NT2/D1 (cell line): ENCODE results near the gene DICER1.

Experiments
- SUZ12 ChIP-seq: IDR thresholded peaks from 2 replicates; pipeline ENCODE4 v1.6.1; 2011; ENCODE audit not compliant: insufficient read length, insufficient read depth; ENCODE audit errors: extremely low read depth
- YY1 ChIP-seq: IDR thresholded peaks from 2 replicates; pipeline ENCODE4 v1.6.1; 2011; ENCODE audit not compliant: insufficient read length, insufficient read depth
- ZNF274 ChIP-seq: IDR thresholded peaks from 2 replicates; pipeline ENCODE4 v1.6.1; 2011; ENCODE audit warnings: mild to moderate bottlenecking, low read depth, low read length

DNA sequence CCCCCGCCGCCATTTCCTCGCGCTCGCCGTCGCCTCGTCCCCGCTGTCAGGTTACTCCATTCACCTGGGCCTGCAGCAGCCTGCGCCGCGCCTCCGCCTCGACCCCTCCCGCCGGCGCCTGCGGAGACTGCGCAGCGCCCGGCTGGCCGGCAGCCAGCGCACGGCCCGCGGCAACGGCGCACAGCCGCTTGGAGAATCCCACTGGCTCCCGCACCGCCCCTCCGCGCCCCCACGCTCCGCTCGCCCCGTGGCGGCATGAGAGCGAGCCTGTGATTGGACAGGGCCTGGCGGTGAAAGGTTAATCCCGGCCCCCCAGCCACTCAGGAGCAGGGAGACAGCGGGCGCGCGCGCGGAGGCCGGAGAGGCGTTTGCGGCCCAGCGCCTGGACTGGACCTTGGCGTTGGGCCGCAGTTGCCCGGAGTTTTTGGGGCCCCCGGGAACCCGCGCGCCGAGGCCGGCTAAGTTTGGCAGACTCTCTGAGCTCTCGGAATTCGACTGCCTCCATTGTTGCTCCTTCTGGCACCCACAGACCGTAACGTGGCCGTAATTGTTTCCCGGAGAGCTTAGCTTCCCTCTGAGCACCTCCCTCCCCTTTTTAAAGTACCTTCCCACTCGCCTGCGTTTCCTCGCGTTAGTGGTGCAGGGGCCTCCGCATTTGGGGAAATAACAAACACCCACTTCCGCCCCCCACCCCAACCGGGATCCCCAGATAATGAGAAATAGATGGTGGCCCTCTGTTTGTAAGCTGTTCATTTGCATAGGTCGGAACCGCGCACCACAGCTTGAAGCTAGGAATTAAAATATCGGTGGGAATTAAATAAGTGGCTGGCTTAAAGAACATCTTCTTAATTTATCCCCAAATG lies at the start of gene DICER1:
- no peak for TF ChIP-seq YY1
- TF ChIP-seq ZNF274: no peak
- TF ChIP-seq SUZ12: no peak
